Trophoblast cell (in vitro differentiated cells and primary cell): ENCODE measurements around the gene AJM1.

Experiments
- DNase-seq, 2 donors: peaks; one replicate each; pipeline ENCODE4 v3.0.0-alpha.2; 2016
- H2AFZ ChIP-seq: 2 replicates; pipeline ENCODE4 v1.6.1; 2013; ENCODE audit warnings: low read length, moderate library complexity, mild to moderate bottlenecking; ENCODE audit not compliant: insufficient read depth, poor library complexity
- H2AK5ac ChIP-seq: 2 replicates; pipeline ENCODE4 v1.6.1; 2013; ENCODE audit warnings: mild to moderate bottlenecking, low read length
- H2BK120ac ChIP-seq: 2 replicates; pipeline ENCODE4 v1.6.1; 2013; ENCODE audit warnings: low read length, mild to moderate bottlenecking, moderate library complexity; ENCODE audit not compliant: insufficient read depth, poor library complexity
- H2BK12ac ChIP-seq: 2 replicates; pipeline ENCODE4 v1.6.1; 2013; ENCODE audit warnings: mild to moderate bottlenecking, low read length, moderate library complexity
- H2BK5ac ChIP-seq: 2 replicates; pipeline ENCODE4 v1.6.1; 2013; ENCODE audit warnings: low read length, low read depth, moderate library complexity, mild to moderate bottlenecking; ENCODE audit not compliant: poor library complexity
- H3K14ac ChIP-seq: 2 replicates; pipeline ENCODE4 v1.6.1; 2013; ENCODE audit warnings: mild to moderate bottlenecking, low read length
- H3K18ac ChIP-seq: 2 replicates; pipeline ENCODE4 v1.6.1; 2013; ENCODE audit warnings: mild to moderate bottlenecking, low read length
- H3K23ac ChIP-seq: 2 replicates; pipeline ENCODE4 v1.6.1; 2013; ENCODE audit warnings: low read length
- H3K27ac ChIP-seq: 2 replicates; pipeline ENCODE4 v1.5.1; 2013; ENCODE audit warnings: low read depth, mild to moderate bottlenecking, inconsistent platforms, low read length, moderate library complexity
- H3K27me3 ChIP-seq: 2 replicates; pipeline ENCODE4 v1.6.1; 2013; ENCODE audit warnings: inconsistent platforms, mild to moderate bottlenecking, low read length, moderate library complexity; ENCODE audit not compliant: insufficient read depth
- H3K36me3 ChIP-seq, 2 experiments: 1 replicate in 1 of 2; 2 replicates in 1 of 2; pipeline ENCODE4 v1.6.1; 2013; ENCODE audit warnings: low read length in 2 of 2, mild to moderate bottlenecking in 2 of 2, moderate library complexity in 1 of 2; ENCODE audit not compliant: insufficient read depth in 2 of 2, control insufficient read depth in 1 of 2
- H3K4ac ChIP-seq: 2 replicates; pipeline ENCODE4 v1.6.1; 2013; ENCODE audit warnings: low read depth, mild to moderate bottlenecking, low read length, moderate library complexity
- H3K4me1 ChIP-seq, 2 experiments: 1 replicate in 1 of 2; 2 replicates in 1 of 2; pipeline ENCODE4 v1.6.1; 2013; ENCODE audit warnings: low read length in 2 of 2, mild to moderate bottlenecking in 2 of 2, moderate library complexity in 1 of 2; ENCODE audit not compliant: insufficient read depth in 2 of 2, control insufficient read depth in 1 of 2
- H3K4me2 ChIP-seq: 2 replicates; pipeline ENCODE4 v1.6.1; 2013; ENCODE audit warnings: inconsistent platforms, mild to moderate bottlenecking, low read length, moderate library complexity
- H3K4me3 ChIP-seq: 2 replicates; pipeline ENCODE4 v1.5.1; 2013; ENCODE audit warnings: mild to moderate bottlenecking, low read depth, low read length, inconsistent platforms
- H3K79me1 ChIP-seq: one replicate; pipeline ENCODE4 v1.6.1; 2013; ENCODE audit warnings: low read length
- H3K79me2 ChIP-seq: 2 replicates; pipeline ENCODE4 v1.6.1; 2013; ENCODE audit warnings: low read length, mild to moderate bottlenecking; ENCODE audit not compliant: control insufficient read depth, insufficient read depth, poor library complexity
- H3K9ac ChIP-seq: 2 replicates; pipeline ENCODE4 v1.6.1; 2013; ENCODE audit warnings: mild to moderate bottlenecking, low read length
- H3K9me3 ChIP-seq: 2 replicates; pipeline ENCODE4 v1.6.1; 2013; ENCODE audit warnings: low read depth, mild to moderate bottlenecking, control low read depth, inconsistent platforms, low read length; ENCODE audit not compliant: insufficient read depth
- H4K12ac ChIP-seq: 2 replicates; pipeline ENCODE4 v1.6.1; 2013; ENCODE audit warnings: low read depth, mild to moderate bottlenecking, low read length, moderate library complexity
- H4K8ac ChIP-seq: 2 replicates; pipeline ENCODE4 v1.6.1; 2013; ENCODE audit warnings: low read depth, mild to moderate bottlenecking, low read length, moderate library complexity
- H4K91ac ChIP-seq: one replicate; pipeline ENCODE4 v1.6.1; 2013; ENCODE audit warnings: low read depth, mild to moderate bottlenecking, low read length, moderate library complexity
- WGBS: extraction: QIAGEN DNeasy Blood & Tissue Kit; methylation state at CpG from one replicate; pipeline ENCODE4 v1.1.7; 2013; ENCODE audit warnings: missing lambda C conversion rate; ENCODE audit not compliant: insufficient read length, insufficient coverage; ENCODE audit errors: extremely low coverage; 5-methylcytosine and 5-hydroxymethylcytosine counted together

The AJM1 gene

GRCh38 chr9:136815422-136815782 lies 26.9 kb upstream of the AJM1 start:
- no peak overlapping the region for H4K12ac ChIP-seq
- H2AFZ ChIP-seq, result no peak overlapping the region
- H2BK120ac ChIP-seq, result no peak overlapping the region
- no peak overlapping the region for H3K27ac ChIP-seq
- no peaks in the 10 kb centered on the region for H3K27me3 ChIP-seq
- H2BK5ac ChIP-seq, result no peak overlapping the region
- H3K4ac ChIP-seq, result peak overlapping the region; percentile 1
- H4K91ac ChIP-seq, result no peak overlapping the region
- H3K9ac ChIP-seq, result no peak overlapping the region
- no CpG with 5 or more reads among the region's 1 CpG for WGBS
- H2AK5ac ChIP-seq, result no peak overlapping the region
- no peaks in the 10 kb centered on the region for H3K4me1 ChIP-seq
- H3K4me2 ChIP-seq, result no peak overlapping the region
- no peak overlapping the region for H3K18ac ChIP-seq
- H2BK12ac ChIP-seq, result no peak overlapping the region
- H3K4me3 ChIP-seq, result no peak overlapping the region
- no peak for DNase-seq
- peaks cover 23 to 28% of the 10 kb centered on the region in 2 experiments for H3K36me3 ChIP-seq
- H4K8ac ChIP-seq, result no peak overlapping the region
- H3K14ac ChIP-seq, result no peak overlapping the region
- H3K23ac ChIP-seq, result no peak overlapping the region
- no peaks in the 10 kb centered on the region for H3K9me3 ChIP-seq
- no peaks in the 10 kb centered on the region for H3K79me2 ChIP-seq
- H3K79me1 ChIP-seq, result no peaks in the 10 kb centered on the region

GRCh38 chr9:136820971-136821825 lies 21.1 kb upstream of the AJM1 start:
- Histone ChIP-seq H2AFZ (peak overlapping the region; percentile 45), H3K4me2 (peak overlapping the region; percentile 70), H2BK120ac (peak overlapping the region; percentile 48), H2BK12ac (no peak overlapping the region), H3K79me2 (peaks cover 7% of the 10 kb centered on the region), H3K23ac (no peak overlapping the region), H4K91ac (peak overlapping the region; percentile 78), H3K79me1 (peaks cover 3% of the 10 kb centered on the region), H4K8ac (peak overlapping the region; percentile 81), H3K4me3 (peak overlapping the region; percentile 60), H3K27me3 (no peaks in the 10 kb centered on the region), H3K14ac (peak overlapping the region; percentile 24), H3K36me3 (peaks cover 33 to 35% of the 10 kb centered on the region in 2 experiments), H4K12ac (peak overlapping the region; percentile 80), H3K4me1 (peaks cover 10 to 13% of the 10 kb centered on the region in 2 experiments), H2AK5ac (peak overlapping the region; percentile 29), H3K4ac (peak overlapping the region; percentile 34), H3K27ac (peak overlapping the region; percentile 19), H3K18ac (peak overlapping the region; percentile 92), H2BK5ac (no peak overlapping the region), H3K9ac (no peak overlapping the region), H3K9me3 (no peaks in the 10 kb centered on the region)
- DNase-seq, result no peak
- WGBS, result no CpG with 5 or more reads among the region's 83 CpGs

GRCh38 chr9:136821826-136822544 lies 20.3 kb upstream of the AJM1 start:
- Histone ChIP-seq H2BK12ac (no peak overlapping the region), H3K18ac (peak overlapping the region; percentile 54), H4K91ac (no peak overlapping the region), H4K8ac (peak overlapping the region; percentile 58), H3K79me1 (peaks cover 3% of the 10 kb centered on the region), H3K4ac (peak overlapping the region; percentile 29), H3K9ac (no peak overlapping the region), H2AK5ac (peak overlapping the region; percentile 22), H2BK120ac (no peak overlapping the region), H3K23ac (no peak overlapping the region), H4K12ac (peak overlapping the region; percentile 22), H3K4me1 (peaks cover 10 to 13% of the 10 kb centered on the region in 2 experiments), H3K27me3 (no peaks in the 10 kb centered on the region), H3K9me3 (no peaks in the 10 kb centered on the region), H3K79me2 (peaks cover 7% of the 10 kb centered on the region), H3K14ac (peak overlapping the region; percentile 14), H3K4me3 (no peak overlapping the region), H3K4me2 (peak overlapping the region; percentile 70), H2BK5ac (no peak overlapping the region), H3K27ac (no peak overlapping the region), H2AFZ (no peak overlapping the region), H3K36me3 (peaks cover 41% of the 10 kb centered on the region in 2 experiments)
- no peak for DNase-seq
- WGBS, result no CpG with 5 or more reads among the region's 42 CpGs

- Histone ChIP-seq H3K18ac (no peak overlapping the region), H2BK12ac (no peak overlapping the region), H3K36me3 (peaks cover 50% of the 10 kb centered on the region in 2 experiments), H3K79me1 (peaks cover 3% of the 10 kb centered on the region), H3K4me3 (no peak overlapping the region), H3K14ac (no peak overlapping the region), H2AK5ac (no peak overlapping the region), H3K23ac (no peak overlapping the region), H4K8ac (no peak overlapping the region), H3K27me3 (no peaks in the 10 kb centered on the region), H3K4me2 (no peak overlapping the region), H3K27ac (no peak overlapping the region), H3K4ac (no peak overlapping the region), H2BK5ac (no peak overlapping the region), H3K4me1 (peaks cover 10 to 13% of the 10 kb centered on the region in 2 experiments), H3K9me3 (no peaks in the 10 kb centered on the region), H2AFZ (no peak overlapping the region), H4K12ac (no peak overlapping the region), H3K9ac (no peak overlapping the region), H3K79me2 (peaks cover 7% of the 10 kb centered on the region), H2BK120ac (no peak overlapping the region), H4K91ac (no peak overlapping the region)
- no peak for DNase-seq
- WGBS, result no CpG with 5 or more reads among the region's 30 CpGs
These were observed 18.9 kb upstream of the AJM1 start for GRCh38 chr9:136823136-136824046.
